ENCODE data around the gene ZC3H7A. TPM values are rescaled to one million over a fixed set of nuclear protein-coding genes. Genes with fewer than 3 reads are reported as not detected.

Gene ZC3H7A
- total RNA-seq, 1 experiment from 2014 or later = 43.1 TPM

GRCh38 chr16:11756248-11756647 lies 40.8 kb downstream of the ZC3H7A start:
- Histone ChIP-seq H2BK20ac (ENCODE audit: low read depth, low read length, poor library complexity, severe bottlenecking) (no peak overlapping the region), H2BK12ac (ENCODE audit: insufficient read length, low read depth, low read length) (no peak overlapping the region), H3K4ac (ENCODE audit: low read depth, low read length) (no peak overlapping the region), H3K23ac (ENCODE audit: insufficient read length, low read depth, low read length) (no peak overlapping the region), H3K27me3 (ENCODE audit: insufficient read depth, low read length) (no peaks in the 10 kb centered on the region), H3K27ac (ENCODE audit: insufficient read length, low read depth, low read length) (no peak overlapping the region), H4K91ac (ENCODE audit: insufficient read length, low read depth, low read length) (no peak overlapping the region), H3K4me2 (ENCODE audit: insufficient read depth, insufficient read length, low read length) (no peak overlapping the region), H2BK15ac (ENCODE audit: low read depth, low read length) (no peak overlapping the region), H4K20me1 (ENCODE audit: control insufficient read depth, insufficient read depth, insufficient read length) (no peaks in the 10 kb centered on the region), H3T11ph (ENCODE audit: low read length) (no peak overlapping the region), H3K79me2 (ENCODE audit: insufficient read depth, low read length) (no peaks in the 10 kb centered on the region), H3K4me1 (ENCODE audit: insufficient read depth, low read length) (no peaks in the 10 kb centered on the region), H2AFZ (ENCODE audit: low read length) (no peak overlapping the region), H3K23me2 (ENCODE audit: insufficient read length, low read depth, low read length, poor library complexity, severe bottlenecking) (no peaks in the 10 kb centered on the region), H3K9me3 (ENCODE audit: control insufficient read depth, low read depth, low read length) (no peaks in the 10 kb centered on the region), H4K5ac (ENCODE audit: insufficient read length, low read depth, low read length) (no peak overlapping the region), H3K14ac (ENCODE audit: insufficient read depth, low read length) (no peak overlapping the region), H3K56ac (ENCODE audit: insufficient read length, low read depth, low read length) (no peak overlapping the region), H3K79me1 (ENCODE audit: insufficient read depth, low read depth, low read length, poor library complexity, severe bottlenecking) (no peaks in the 10 kb centered on the region), H2BK5ac (ENCODE audit: insufficient read length, low read length) (no peak overlapping the region), H4K8ac (replicated peaks; ENCODE audit: insufficient read length, low read depth, low read length) (no peak overlapping the region), H3K18ac (ENCODE audit: insufficient read length, low read depth, low read length) (no peak overlapping the region), H2BK120ac (ENCODE audit: low read depth, low read length, poor library complexity, severe bottlenecking) (no peak overlapping the region), H2AK5ac (ENCODE audit: insufficient read length, low read length) (no peak overlapping the region), H3K9ac (ENCODE audit: extremely low read depth, insufficient read length, low read length) (no peak overlapping the region)
- Mint-ChIP-seq H3K4me3 (no peak overlapping the region), H3K27me3 (ENCODE audit: low read depth) (no peaks in the 10 kb centered on the region), H3K9me3 (no peaks in the 10 kb centered on the region), H3K36me3 (ENCODE audit: insufficient read depth in 1 of 3, low read depth in 3 of 3) (peaks cover 20 to 73% (median 73%) of the 10 kb centered on the region in 3 experiments; a peak in 6 of 7 replicates), H3K27ac (no peak overlapping the region; a peak in 1 of 7 replicates), H3K4me1 (no peaks in the 10 kb centered on the region)
- no peak for TF ChIP-seq CTCF (conservative IDR thresholded peaks at IDR 0.05)
- no peak for DNase-seq
- no CpG with 5 or more reads among the region's 3 CpGs for WGBS (ENCODE audit: extremely low coverage, insufficient read length, low lambda C conversion rate)
